Kidney epithelial cell (primary cell): ENCODE data around the gene TPK1. TPM values are rescaled to one million over a fixed set of nuclear protein-coding genes. Genes with fewer than 3 reads are reported as not detected.
"Not testable (repeated sequence)": the region's sequence is repeated elsewhere in the genome, so short reads cannot be mapped to it uniquely, and the experiment has no call there.

Source experiments
- DNase-seq: peaks from one replicate; pipeline ENCODE4 v3.0.0-alpha.2; 2010; ENCODE audit warnings: low read depth
- H3K27me3 ChIP-seq: 2 replicates; pipeline ENCODE4 v1.6.0; 2011; ENCODE audit warnings: low read length; ENCODE audit not compliant: control insufficient read depth, insufficient read depth
- H3K36me3 ChIP-seq: 2 replicates; pipeline ENCODE4 v1.5.1; 2011; ENCODE audit warnings: low read length; ENCODE audit not compliant: control insufficient read depth, insufficient read depth
- H3K4me3 ChIP-seq: 2 replicates; pipeline ENCODE4 v1.5.1; 2011; ENCODE audit warnings: low read depth, mild to moderate bottlenecking, control low read depth, low read length
- total RNA-seq: library from RNA; depleted of rRNA; stranded (reverse); fragments of >200 nt; gene quantifications from 2 replicates; pipeline ENCODE4 v1.2.3, GENCODE V29; 2015
- TF ChIP-seq, protein P1 (sequence below): IDR thresholded peaks from 2 replicates; pipeline ENCODE4 v1.5.1; 2011; ENCODE audit warnings: mild to moderate bottlenecking, moderate library complexity, low read length, control low read depth, inconsistent platforms; ENCODE audit not compliant: insufficient read depth, poor library complexity, severe bottlenecking

Gene TPK1
- total RNA-seq, 1 donor from 2014 or later, result 3.8 TPM

- no peak for DNase-seq
- Histone ChIP-seq H3K4me3 (no peak overlapping the region), H3K36me3 (no peaks in the 10 kb centered on the region), H3K27me3 (no peaks in the 10 kb centered on the region)
- TF ChIP-seq, protein P1, sequence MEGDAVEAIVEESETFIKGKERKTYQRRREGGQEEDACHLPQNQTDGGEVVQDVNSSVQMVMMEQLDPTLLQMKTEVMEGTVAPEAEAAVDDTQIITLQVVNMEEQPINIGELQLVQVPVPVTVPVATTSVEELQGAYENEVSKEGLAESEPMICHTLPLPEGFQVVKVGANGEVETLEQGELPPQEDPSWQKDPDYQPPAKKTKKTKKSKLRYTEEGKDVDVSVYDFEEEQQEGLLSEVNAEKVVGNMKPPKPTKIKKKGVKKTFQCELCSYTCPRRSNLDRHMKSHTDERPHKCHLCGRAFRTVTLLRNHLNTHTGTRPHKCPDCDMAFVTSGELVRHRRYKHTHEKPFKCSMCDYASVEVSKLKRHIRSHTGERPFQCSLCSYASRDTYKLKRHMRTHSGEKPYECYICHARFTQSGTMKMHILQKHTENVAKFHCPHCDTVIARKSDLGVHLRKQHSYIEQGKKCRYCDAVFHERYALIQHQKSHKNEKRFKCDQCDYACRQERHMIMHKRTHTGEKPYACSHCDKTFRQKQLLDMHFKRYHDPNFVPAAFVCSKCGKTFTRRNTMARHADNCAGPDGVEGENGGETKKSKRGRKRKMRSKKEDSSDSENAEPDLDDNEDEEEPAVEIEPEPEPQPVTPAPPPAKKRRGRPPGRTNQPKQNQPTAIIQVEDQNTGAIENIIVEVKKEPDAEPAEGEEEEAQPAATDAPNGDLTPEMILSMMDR, result no peak
Observed at GRCh38 chr7:144784441-144784840, 51.4 kb downstream of the TPK1 start.

DNA sequence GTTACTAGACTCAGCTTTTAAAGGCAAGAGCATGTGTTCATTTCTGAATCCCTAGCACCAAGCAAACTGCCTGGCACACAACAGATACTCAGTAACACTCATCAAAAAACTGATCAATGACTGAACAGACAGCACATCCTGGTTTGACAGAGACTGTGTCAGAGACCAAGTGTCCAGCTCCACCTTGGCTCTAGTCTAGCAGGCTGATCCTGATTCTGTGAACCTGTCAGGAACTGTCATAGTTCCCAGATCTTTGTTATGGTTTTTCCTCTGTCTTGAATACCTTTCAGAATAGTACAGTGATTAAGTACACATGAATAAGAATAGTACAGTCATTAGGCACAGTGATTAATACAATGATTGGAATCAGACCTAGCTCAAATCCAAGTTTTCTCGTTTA is 53.0 kb downstream of the TPK1 start:
- TF ChIP-seq, protein P1, result no peak
- no peaks in the 10 kb centered on the region for H3K36me3 ChIP-seq
- H3K4me3 ChIP-seq, result no peak overlapping the region
- no peaks in the 10 kb centered on the region for H3K27me3 ChIP-seq
- no peak for DNase-seq

DNA sequence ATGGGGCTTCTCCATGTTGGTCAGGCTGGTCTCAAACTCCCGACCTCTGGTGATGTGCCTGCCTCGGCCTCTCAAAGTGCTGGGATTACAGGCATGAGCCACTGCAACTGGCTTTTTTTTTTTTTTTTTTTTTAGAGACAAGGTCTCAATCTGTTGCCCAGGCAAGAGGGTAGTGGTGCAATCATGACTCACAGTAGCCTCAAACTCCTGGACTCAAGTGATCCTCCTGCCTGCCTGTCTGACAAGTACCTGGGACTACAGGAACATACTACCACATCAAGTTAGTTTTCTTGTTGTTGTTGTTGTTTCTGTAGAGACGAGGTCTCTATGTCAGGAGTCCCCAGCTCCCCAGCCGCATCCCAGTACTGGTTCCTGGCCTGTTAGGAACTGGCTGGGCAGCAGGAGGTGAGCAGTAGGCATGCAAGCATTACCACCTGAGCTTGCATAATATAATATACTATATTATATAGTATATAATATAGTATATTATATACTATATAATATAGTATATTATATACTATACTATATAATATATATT is 55.7 kb downstream of the TPK1 start:
- Histone ChIP-seq H3K36me3 (no peaks in the 10 kb centered on the region), H3K27me3 (no peaks in the 10 kb centered on the region), H3K4me3 (no peak overlapping the region)
- DNase-seq, result peak; percentile 35
- TF ChIP-seq, protein P1, result no peak

GRCh38 chr7:144777889-144778288 is 58.0 kb downstream of the TPK1 start:
- not testable (repeated sequence) for H3K27me3 ChIP-seq, H3K36me3 ChIP-seq, H3K4me3 ChIP-seq, DNase-seq

DNA sequence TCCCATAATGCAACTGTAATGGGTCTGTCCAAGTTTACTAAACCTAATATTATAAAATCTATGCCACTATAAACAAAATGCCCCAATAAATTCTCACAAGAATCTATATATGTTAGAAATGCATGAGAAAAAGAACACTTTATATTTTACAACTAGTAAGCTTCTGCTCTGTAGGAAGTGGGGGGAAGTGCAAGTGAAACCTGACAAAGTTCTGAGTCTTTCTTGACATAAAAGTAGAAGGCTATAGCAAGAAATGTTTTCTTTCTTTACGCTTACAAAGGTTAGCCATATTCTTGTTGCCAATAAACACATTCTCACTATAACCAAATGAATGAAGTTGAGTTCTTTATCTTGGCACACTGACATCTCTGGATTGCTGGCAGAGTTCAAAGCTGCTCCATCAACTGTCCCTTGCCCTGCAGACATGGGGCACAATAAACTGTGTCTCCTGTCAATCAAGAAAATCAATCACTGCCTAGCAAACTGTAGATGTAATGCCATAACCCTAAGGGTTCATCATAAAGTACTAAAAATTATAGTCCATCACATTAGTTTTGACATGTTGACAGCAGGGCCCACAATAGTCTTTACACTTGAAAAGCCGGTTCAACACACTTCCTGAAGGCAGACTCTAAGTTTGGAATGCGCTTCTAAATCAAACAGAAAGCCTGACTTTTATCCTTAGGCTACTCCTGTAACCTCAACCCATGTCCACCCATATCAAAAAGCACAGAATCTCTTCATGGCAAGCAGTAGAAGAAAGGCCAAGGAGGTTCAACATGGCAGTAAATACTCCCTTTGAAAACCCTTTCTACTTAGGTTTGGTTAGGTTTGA is 58.6 kb downstream of the TPK1 start:
- Histone ChIP-seq H3K36me3 (no peaks in the 10 kb centered on the region), H3K27me3 (no peaks in the 10 kb centered on the region), H3K4me3 (no peak overlapping the region)
- no peak for DNase-seq
- TF ChIP-seq, protein P1, result no peak

DNA sequence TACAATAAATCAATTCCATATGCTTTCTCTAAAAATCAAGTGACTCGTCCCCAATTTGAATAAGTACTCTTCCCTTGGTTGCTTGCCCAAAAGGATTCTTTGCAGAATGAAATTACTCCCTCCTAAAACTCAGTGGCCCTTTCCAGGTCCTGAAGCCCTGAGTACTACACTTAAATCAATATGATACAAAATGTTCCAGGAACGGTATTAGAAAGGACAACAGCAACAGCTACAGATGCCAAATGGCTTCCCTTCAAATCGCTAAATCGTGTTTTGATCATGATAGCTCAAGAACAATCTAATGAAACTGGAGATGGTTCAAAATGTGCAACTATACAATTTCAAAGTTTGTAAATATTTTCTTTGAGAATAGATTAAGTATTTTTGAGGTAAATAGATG is 59.4 kb downstream of the TPK1 start:
- Histone ChIP-seq H3K36me3 (no peaks in the 10 kb centered on the region), H3K27me3 (no peaks in the 10 kb centered on the region), H3K4me3 (no peak overlapping the region)
- TF ChIP-seq, protein P1, result no peak
- DNase-seq, result no peak
